ENCODE measurements around the gene NID1. TPM values are rescaled to one million over a fixed set of nuclear protein-coding genes. Genes with fewer than 3 reads are reported as not detected.

Gene NID1
- total and polyA plus RNA-seq, 4 donors, result 21.2 to 90.1 (median 55.2) TPM

DNA sequence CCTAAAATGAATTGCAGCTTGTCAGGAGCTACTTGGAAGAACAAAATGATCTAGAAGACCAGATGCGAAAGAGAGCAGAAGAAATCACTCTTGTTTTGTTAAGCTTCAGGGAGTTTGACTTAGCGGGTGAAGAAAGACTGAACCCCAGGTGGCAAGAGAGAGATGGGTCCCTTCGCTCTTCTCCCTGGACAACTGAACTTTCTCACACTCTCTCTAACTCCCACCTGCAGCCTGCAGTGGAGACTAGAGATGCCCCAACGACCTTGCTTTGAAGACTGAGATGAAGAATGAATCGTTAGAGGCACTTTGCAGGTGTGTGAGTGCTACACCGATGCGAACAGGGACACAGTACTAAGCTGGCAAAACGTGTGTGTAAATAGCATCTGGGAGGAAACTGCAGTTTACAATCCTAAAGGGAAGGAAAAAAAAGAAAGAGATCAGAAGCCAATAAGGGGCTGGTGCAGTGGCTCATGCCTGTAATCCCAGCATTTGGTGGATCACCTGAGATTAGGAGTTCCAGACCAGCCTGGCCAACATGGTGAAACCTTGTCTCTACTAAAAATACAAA is 133.6 kb downstream of the NID1 start:
- H3K27me3 ChIP-seq (ENCODE audit: control insufficient read depth in 4 of 4, insufficient read depth in 4 of 4, low read length in 3 of 4), result no peaks in the 10 kb centered on the region
- no peak overlapping the region for H3K27ac ChIP-seq (ENCODE audit: low read depth in 1 of 2, low read length in 2 of 2)
- no peaks in the 10 kb centered on the region for H3K36me3 ChIP-seq (ENCODE audit: control insufficient read depth in 4 of 4, insufficient read depth in 3 of 4, low read depth in 1 of 4, low read length in 3 of 4)
- no peak overlapping the region for H3K4me3 ChIP-seq (ENCODE audit: low read depth in 1 of 3, low read length in 3 of 3)
- DNase-seq (ENCODE audit: low spot score), result no peak
- WGBS, result 67% methylated on average over 8 of the region's 8 CpGs
- H3K4me1 ChIP-seq (ENCODE audit: control insufficient read depth in 4 of 4, insufficient read depth in 4 of 4, low read length in 3 of 4), result peaks cover 17 to 53% (median 44%) of the 10 kb centered on the region in 4 donors
- H3K9me3 ChIP-seq (ENCODE audit: control insufficient read depth in 4 of 4, low read length in 3 of 4), result no peaks in the 10 kb centered on the region
- no peak overlapping the region for H3K9ac ChIP-seq (ENCODE audit: low read depth in 1 of 2, low read length in 2 of 2)
- TF ChIP-seq RAD21 (IDR thresholded peaks at IDR 0.05) (no peak), YY1 (IDR thresholded peaks at IDR 0.05) (no peak), EGR1 (IDR thresholded peaks at IDR 0.05; ENCODE audit: low read depth in 2 of 2) (no peak), GABPA (IDR thresholded peaks at IDR 0.05 in 1 of 2, conservative IDR thresholded peaks at IDR 0.05 in 1 of 2) (no peak), JUND (IDR thresholded peaks at IDR 0.05) (no peak), FOXA1 (IDR thresholded peaks at IDR 0.05) (no peak), NR2F2 (IDR thresholded peaks at IDR 0.05) (no peak), SP1 (IDR thresholded peaks at IDR 0.05) (no peak), RXRA (IDR thresholded peaks at IDR 0.05) (no peak), FOXA2 (IDR thresholded peaks at IDR 0.05) (no peak), HNF4A (conservative IDR thresholded peaks at IDR 0.05) (no peak), TAF1 (conservative IDR thresholded peaks at IDR 0.05) (no peak), HNF4G (IDR thresholded peaks at IDR 0.05) (no peak)
- TF ChIP-seq, protein P1, sequence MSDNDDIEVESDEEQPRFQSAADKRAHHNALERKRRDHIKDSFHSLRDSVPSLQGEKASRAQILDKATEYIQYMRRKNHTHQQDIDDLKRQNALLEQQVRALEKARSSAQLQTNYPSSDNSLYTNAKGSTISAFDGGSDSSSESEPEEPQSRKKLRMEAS (IDR thresholded peaks at IDR 0.05), result no peak
- TF ChIP-seq, protein P2, sequence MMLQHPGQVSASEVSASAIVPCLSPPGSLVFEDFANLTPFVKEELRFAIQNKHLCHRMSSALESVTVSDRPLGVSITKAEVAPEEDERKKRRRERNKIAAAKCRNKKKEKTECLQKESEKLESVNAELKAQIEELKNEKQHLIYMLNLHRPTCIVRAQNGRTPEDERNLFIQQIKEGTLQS (IDR thresholded peaks at IDR 0.05), result no peak
- TF ChIP-seq, protein P3, sequence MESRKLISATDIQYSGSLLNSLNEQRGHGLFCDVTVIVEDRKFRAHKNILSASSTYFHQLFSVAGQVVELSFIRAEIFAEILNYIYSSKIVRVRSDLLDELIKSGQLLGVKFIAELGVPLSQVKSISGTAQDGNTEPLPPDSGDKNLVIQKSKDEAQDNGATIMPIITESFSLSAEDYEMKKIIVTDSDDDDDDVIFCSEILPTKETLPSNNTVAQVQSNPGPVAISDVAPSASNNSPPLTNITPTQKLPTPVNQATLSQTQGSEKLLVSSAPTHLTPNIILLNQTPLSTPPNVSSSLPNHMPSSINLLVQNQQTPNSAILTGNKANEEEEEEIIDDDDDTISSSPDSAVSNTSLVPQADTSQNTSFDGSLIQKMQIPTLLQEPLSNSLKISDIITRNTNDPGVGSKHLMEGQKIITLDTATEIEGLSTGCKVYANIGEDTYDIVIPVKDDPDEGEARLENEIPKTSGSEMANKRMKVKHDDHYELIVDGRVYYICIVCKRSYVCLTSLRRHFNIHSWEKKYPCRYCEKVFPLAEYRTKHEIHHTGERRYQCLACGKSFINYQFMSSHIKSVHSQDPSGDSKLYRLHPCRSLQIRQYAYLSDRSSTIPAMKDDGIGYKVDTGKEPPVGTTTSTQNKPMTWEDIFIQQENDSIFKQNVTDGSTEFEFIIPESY (IDR thresholded peaks at IDR 0.05), result no peak
- TF ChIP-seq, protein P4, sequence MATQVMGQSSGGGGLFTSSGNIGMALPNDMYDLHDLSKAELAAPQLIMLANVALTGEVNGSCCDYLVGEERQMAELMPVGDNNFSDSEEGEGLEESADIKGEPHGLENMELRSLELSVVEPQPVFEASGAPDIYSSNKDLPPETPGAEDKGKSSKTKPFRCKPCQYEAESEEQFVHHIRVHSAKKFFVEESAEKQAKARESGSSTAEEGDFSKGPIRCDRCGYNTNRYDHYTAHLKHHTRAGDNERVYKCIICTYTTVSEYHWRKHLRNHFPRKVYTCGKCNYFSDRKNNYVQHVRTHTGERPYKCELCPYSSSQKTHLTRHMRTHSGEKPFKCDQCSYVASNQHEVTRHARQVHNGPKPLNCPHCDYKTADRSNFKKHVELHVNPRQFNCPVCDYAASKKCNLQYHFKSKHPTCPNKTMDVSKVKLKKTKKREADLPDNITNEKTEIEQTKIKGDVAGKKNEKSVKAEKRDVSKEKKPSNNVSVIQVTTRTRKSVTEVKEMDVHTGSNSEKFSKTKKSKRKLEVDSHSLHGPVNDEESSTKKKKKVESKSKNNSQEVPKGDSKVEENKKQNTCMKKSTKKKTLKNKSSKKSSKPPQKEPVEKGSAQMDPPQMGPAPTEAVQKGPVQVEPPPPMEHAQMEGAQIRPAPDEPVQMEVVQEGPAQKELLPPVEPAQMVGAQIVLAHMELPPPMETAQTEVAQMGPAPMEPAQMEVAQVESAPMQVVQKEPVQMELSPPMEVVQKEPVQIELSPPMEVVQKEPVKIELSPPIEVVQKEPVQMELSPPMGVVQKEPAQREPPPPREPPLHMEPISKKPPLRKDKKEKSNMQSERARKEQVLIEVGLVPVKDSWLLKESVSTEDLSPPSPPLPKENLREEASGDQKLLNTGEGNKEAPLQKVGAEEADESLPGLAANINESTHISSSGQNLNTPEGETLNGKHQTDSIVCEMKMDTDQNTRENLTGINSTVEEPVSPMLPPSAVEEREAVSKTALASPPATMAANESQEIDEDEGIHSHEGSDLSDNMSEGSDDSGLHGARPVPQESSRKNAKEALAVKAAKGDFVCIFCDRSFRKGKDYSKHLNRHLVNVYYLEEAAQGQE (IDR thresholded peaks at IDR 0.05), result no peak
- TF ChIP-seq, protein P5, sequence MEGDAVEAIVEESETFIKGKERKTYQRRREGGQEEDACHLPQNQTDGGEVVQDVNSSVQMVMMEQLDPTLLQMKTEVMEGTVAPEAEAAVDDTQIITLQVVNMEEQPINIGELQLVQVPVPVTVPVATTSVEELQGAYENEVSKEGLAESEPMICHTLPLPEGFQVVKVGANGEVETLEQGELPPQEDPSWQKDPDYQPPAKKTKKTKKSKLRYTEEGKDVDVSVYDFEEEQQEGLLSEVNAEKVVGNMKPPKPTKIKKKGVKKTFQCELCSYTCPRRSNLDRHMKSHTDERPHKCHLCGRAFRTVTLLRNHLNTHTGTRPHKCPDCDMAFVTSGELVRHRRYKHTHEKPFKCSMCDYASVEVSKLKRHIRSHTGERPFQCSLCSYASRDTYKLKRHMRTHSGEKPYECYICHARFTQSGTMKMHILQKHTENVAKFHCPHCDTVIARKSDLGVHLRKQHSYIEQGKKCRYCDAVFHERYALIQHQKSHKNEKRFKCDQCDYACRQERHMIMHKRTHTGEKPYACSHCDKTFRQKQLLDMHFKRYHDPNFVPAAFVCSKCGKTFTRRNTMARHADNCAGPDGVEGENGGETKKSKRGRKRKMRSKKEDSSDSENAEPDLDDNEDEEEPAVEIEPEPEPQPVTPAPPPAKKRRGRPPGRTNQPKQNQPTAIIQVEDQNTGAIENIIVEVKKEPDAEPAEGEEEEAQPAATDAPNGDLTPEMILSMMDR (IDR thresholded peaks at IDR 0.05; ENCODE audit: low read depth, low read length, missing input control), result no peak
